Measurements from ENCODE around the gene GJA9. TPM values are rescaled to one million over a fixed set of nuclear protein-coding genes. Genes with fewer than 3 reads are reported as not detected.

Gene GJA9
- total and polyA plus RNA-seq, 2 of the 8 experiments (the other 6 are each of a cell fraction or from before 2014, with no cell fraction given) = not detected

- no peak for TF ChIP-seq ZNF274 (IDR thresholded peaks at IDR 0.05; ENCODE audit: borderline replicate concordance, extremely low read depth, low read length)
- no peak for TF ChIP-seq JUND (IDR thresholded peaks at IDR 0.05; ENCODE audit: low read length)
- TF ChIP-seq RAD21 (IDR thresholded peaks at IDR 0.05 in 1 of 2, conservative IDR thresholded peaks at IDR 0.05 in 1 of 2; ENCODE audit: low read depth in 2 of 2, low read length in 2 of 2) = no peak
- H4K91ac ChIP-seq (replicated peaks; ENCODE audit: insufficient read length, low read length) = no peak overlapping the region
- no peaks in the 10 kb centered on the region for H3K79me2 ChIP-seq (ENCODE audit: control insufficient read depth in 1 of 2, insufficient read depth in 2 of 2, low read length in 2 of 2)
- DNase-seq (ENCODE audit: low read depth in 1 of 2, low spot score in 2 of 2) = no peak
- no peaks in the 10 kb centered on the region for H3K79me1 ChIP-seq (ENCODE audit: low read depth, low read length)
- FAIRE-seq = no peak
- no peak overlapping the region for H2BK12ac ChIP-seq (ENCODE audit: low read depth, low read length)
- H3K14ac ChIP-seq (ENCODE audit: insufficient read length) = no peak overlapping the region
- no peak overlapping the region for H2BK15ac ChIP-seq (ENCODE audit: low read length)
- no peak overlapping the region for H3K9ac ChIP-seq (replicated peaks in 1 of 4; ENCODE audit: extremely low read depth in 1 of 4, low read depth in 3 of 4, low read length in 3 of 4)
- H3K9me3 ChIP-seq (ENCODE audit: insufficient read depth in 2 of 2, low read depth in 1 of 2, low read length in 1 of 2) = no peaks in the 10 kb centered on the region
- ChIA-PET CTCF (ENCODE audit: partially characterized antibody) (interaction anchor here (1.9 kb wide), 1 partner anchor 46 kb away, joined by 5 read pairs; no protein-coding TSS in a partner anchor), POLR2A (ENCODE audit: partially characterized antibody) (interaction anchor here (0.6 to 1.8 kb wide), 2 partner anchors 9 to 162 kb away, joined by 4 read pairs; no protein-coding TSS in a partner anchor)
- H2BK5ac ChIP-seq (ENCODE audit: low read depth, low read length) = no peak overlapping the region
- no peaks in the 10 kb centered on the region for H3K36me3 ChIP-seq (ENCODE audit: control insufficient read depth in 2 of 4, insufficient read depth in 4 of 4, low read length in 3 of 4)
- no peaks in the 10 kb centered on the region for H3K4me1 ChIP-seq (replicated peaks in 1 of 4; ENCODE audit: control insufficient read depth in 3 of 4, insufficient read depth in 4 of 4, low read length in 3 of 4)
- no peak overlapping the region for H4K5ac ChIP-seq (ENCODE audit: insufficient read length, low read depth, low read length)
- no peak overlapping the region for H2AFZ ChIP-seq (ENCODE audit: low read length)
- H2AK5ac ChIP-seq (ENCODE audit: low read depth, low read length) = no peak overlapping the region
- no peak overlapping the region for H3K23ac ChIP-seq (ENCODE audit: insufficient read length)
- no peaks in the 10 kb centered on the region for H4K20me1 ChIP-seq (replicated peaks in 1 of 2; ENCODE audit: control insufficient read depth in 1 of 2, insufficient read depth in 2 of 2, low read length in 2 of 2)
- no peak overlapping the region for H3K4me3 ChIP-seq (ENCODE audit: extremely low read depth in 1 of 4, insufficient read depth in 2 of 4, low read depth in 3 of 4, low read length in 4 of 4)
- no peak overlapping the region for H2BK120ac ChIP-seq (replicated peaks; ENCODE audit: low read depth, low read length)
- no peak overlapping the region for H3K56ac ChIP-seq (replicated peaks; ENCODE audit: insufficient read length, low read depth, low read length)
- H3K18ac ChIP-seq (ENCODE audit: extremely low read depth, low read length) = no peak overlapping the region
- H2BK20ac ChIP-seq (ENCODE audit: low read length) = no peak overlapping the region
- no peak overlapping the region for H4K8ac ChIP-seq (ENCODE audit: extremely low read depth, insufficient read depth, low read length)
- no peak overlapping the region for H3K27ac ChIP-seq (ENCODE audit: low read depth, low read length)
- no peak overlapping the region for H3K4ac ChIP-seq (replicated peaks; ENCODE audit: insufficient read length, low read depth, low read length)
- WGBS, 2 experiments (ENCODE audit: extremely low coverage in 1 of 2, insufficient coverage in 1 of 2, insufficient read length in 1 of 2, insufficient replicate concordance in 2 of 2, low coverage in 1 of 2, low lambda C conversion rate in 2 of 2, missing lambda C conversion rate in 1 of 2) = 88% methylated on average over 1 of the region's 1 CpG; no CpG with 5 or more reads in 1 of the 2 experiments
- H3K4me2 ChIP-seq (ENCODE audit: insufficient read depth in 1 of 2, low read depth in 2 of 2, low read length in 2 of 2) = no peak overlapping the region
- H3K27me3 ChIP-seq (replicated peaks in 1 of 4; ENCODE audit: control insufficient read depth in 3 of 4, extremely low read depth in 1 of 4, insufficient read depth in 3 of 4, low read length in 3 of 4) = no peaks in the 10 kb centered on the region
- no peaks in the 10 kb centered on the region for H3K23me2 ChIP-seq (ENCODE audit: low read depth, low read length)
These were observed 36.4 kb upstream of the GJA9 start for GRCh38 chr1:38917772-38918171.
